Effector memory CD4-positive, alpha-beta T cell (primary cell): ENCODE data around the gene CACNA2D2.

Source experiments
- DNase-seq, 3 donors: peaks; one replicate each; pipeline ENCODE4 v3.0.0-alpha.2; 2020
- H3K27ac ChIP-seq: 2 replicates; pipeline ENCODE4 v1.7.0; 2013; ENCODE audit warnings: mild to moderate bottlenecking, low read length, moderate library complexity; ENCODE audit not compliant: insufficient read depth, poor library complexity, severe bottlenecking
- H3K27me3 ChIP-seq: replicated peaks from 2 replicates; pipeline ENCODE4 v1.7.0; 2013; ENCODE audit warnings: mild to moderate bottlenecking, low read length; ENCODE audit not compliant: insufficient read depth, control insufficient read depth, poor library complexity, severe bottlenecking
- H3K36me3 ChIP-seq: 2 replicates; pipeline ENCODE4 v1.7.0; 2013; ENCODE audit warnings: mild to moderate bottlenecking, low read length, moderate library complexity; ENCODE audit not compliant: control insufficient read depth, insufficient read depth
- H3K4me1 ChIP-seq: 2 replicates; pipeline ENCODE4 v1.7.0; 2013; ENCODE audit warnings: low read length, mild to moderate bottlenecking; ENCODE audit not compliant: control insufficient read depth, insufficient read depth, poor library complexity, severe bottlenecking
- H3K4me3 ChIP-seq: 2 replicates; pipeline ENCODE4 v1.7.0; 2013; ENCODE audit warnings: low read length, low read depth, mild to moderate bottlenecking; ENCODE audit not compliant: insufficient read depth, poor library complexity, severe bottlenecking
- H3K9me3 ChIP-seq: 2 replicates; pipeline ENCODE4 v1.7.0; 2013; ENCODE audit warnings: mild to moderate bottlenecking, low read length, moderate library complexity; ENCODE audit not compliant: control insufficient read depth

Gene CACNA2D2

GRCh38 chr3:50378757-50379156, 124.7 kb downstream of the CACNA2D2 start:
- Histone ChIP-seq H3K36me3 (no peaks in the 10 kb centered on the region), H3K9me3 (no peaks in the 10 kb centered on the region), H3K4me1 (no peaks in the 10 kb centered on the region), H3K4me3 (no peak overlapping the region), H3K27ac (no peak overlapping the region), H3K27me3 (no peaks in the 10 kb centered on the region)
- no peak for DNase-seq

GRCh38 chr3:50378024-50378423, 125.4 kb downstream of the CACNA2D2 start:
- H3K9me3 ChIP-seq = no peaks in the 10 kb centered on the region
- H3K27ac ChIP-seq = no peak overlapping the region
- H3K27me3 ChIP-seq = no peaks in the 10 kb centered on the region
- no peaks in the 10 kb centered on the region for H3K4me1 ChIP-seq
- H3K36me3 ChIP-seq = no peaks in the 10 kb centered on the region
- DNase-seq = no peak
- no peak overlapping the region for H3K4me3 ChIP-seq

GRCh38 chr3:50375258-50375931, 128.0 kb downstream of the CACNA2D2 start:
- Histone ChIP-seq H3K27ac (no peak overlapping the region), H3K4me3 (no peak overlapping the region), H3K27me3 (no peaks in the 10 kb centered on the region), H3K4me1 (no peaks in the 10 kb centered on the region), H3K36me3 (no peaks in the 10 kb centered on the region), H3K9me3 (no peaks in the 10 kb centered on the region)
- no peak for DNase-seq

GRCh38 chr3:50374363-50375257, 128.8 kb downstream of the CACNA2D2 start:
- no peak for DNase-seq
- Histone ChIP-seq H3K4me3 (no peak overlapping the region), H3K27me3 (no peaks in the 10 kb centered on the region), H3K4me1 (no peaks in the 10 kb centered on the region), H3K27ac (no peak overlapping the region), H3K9me3 (no peaks in the 10 kb centered on the region), H3K36me3 (no peaks in the 10 kb centered on the region)

- no peaks in the 10 kb centered on the region for H3K36me3 ChIP-seq
- H3K27ac ChIP-seq = no peak overlapping the region
- no peak overlapping the region for H3K4me3 ChIP-seq
- DNase-seq = no peak
- H3K27me3 ChIP-seq = no peaks in the 10 kb centered on the region
- H3K9me3 ChIP-seq = no peaks in the 10 kb centered on the region
- no peaks in the 10 kb centered on the region for H3K4me1 ChIP-seq
Observed at GRCh38 chr3:50373146-50374051, 130.0 kb downstream of the CACNA2D2 start.

GRCh38 chr3:50372349-50372748, 131.1 kb downstream of the CACNA2D2 start:
- Histone ChIP-seq H3K9me3 (no peaks in the 10 kb centered on the region), H3K36me3 (no peaks in the 10 kb centered on the region), H3K27me3 (no peaks in the 10 kb centered on the region), H3K27ac (no peak overlapping the region), H3K4me1 (no peaks in the 10 kb centered on the region), H3K4me3 (no peak overlapping the region)
- DNase-seq = no peak

GRCh38 chr3:50371133-50371685, 132.2 kb downstream of the CACNA2D2 start:
- H3K27ac ChIP-seq = no peak overlapping the region
- H3K4me1 ChIP-seq = peaks cover 6% of the 10 kb centered on the region
- no peaks in the 10 kb centered on the region for H3K36me3 ChIP-seq
- DNase-seq = no peak
- H3K4me3 ChIP-seq = no peak overlapping the region
- H3K27me3 ChIP-seq = no peaks in the 10 kb centered on the region
- no peaks in the 10 kb centered on the region for H3K9me3 ChIP-seq

GRCh38 chr3:50370594-50370993, 132.8 kb downstream of the CACNA2D2 start:
- Histone ChIP-seq H3K4me1 (peaks cover 12% of the 10 kb centered on the region), H3K27me3 (no peaks in the 10 kb centered on the region), H3K27ac (no peak overlapping the region), H3K9me3 (no peaks in the 10 kb centered on the region), H3K36me3 (no peaks in the 10 kb centered on the region), H3K4me3 (no peak overlapping the region)
- DNase-seq = no peak

- Histone ChIP-seq H3K27ac (no peak overlapping the region), H3K4me1 (peaks cover 14% of the 10 kb centered on the region), H3K27me3 (no peaks in the 10 kb centered on the region), H3K9me3 (no peaks in the 10 kb centered on the region), H3K4me3 (no peak overlapping the region), H3K36me3 (no peaks in the 10 kb centered on the region)
- DNase-seq = no peak
Observed at GRCh38 chr3:50369012-50369670, 134.3 kb downstream of the CACNA2D2 start.
